HG02943 (cell line): Measurements from ENCODE around the gene TMEM203.

Experiments used
- ATAC-seq: cut with Tn5 transposase; IDR thresholded peaks from one replicate; pipeline ENCODE4 v1.9.1; 2021; ENCODE audit warnings: mild to moderate bottlenecking, low read depth, moderate library complexity; ENCODE audit not compliant: unreplicated experiment

Gene TMEM203

DNA sequence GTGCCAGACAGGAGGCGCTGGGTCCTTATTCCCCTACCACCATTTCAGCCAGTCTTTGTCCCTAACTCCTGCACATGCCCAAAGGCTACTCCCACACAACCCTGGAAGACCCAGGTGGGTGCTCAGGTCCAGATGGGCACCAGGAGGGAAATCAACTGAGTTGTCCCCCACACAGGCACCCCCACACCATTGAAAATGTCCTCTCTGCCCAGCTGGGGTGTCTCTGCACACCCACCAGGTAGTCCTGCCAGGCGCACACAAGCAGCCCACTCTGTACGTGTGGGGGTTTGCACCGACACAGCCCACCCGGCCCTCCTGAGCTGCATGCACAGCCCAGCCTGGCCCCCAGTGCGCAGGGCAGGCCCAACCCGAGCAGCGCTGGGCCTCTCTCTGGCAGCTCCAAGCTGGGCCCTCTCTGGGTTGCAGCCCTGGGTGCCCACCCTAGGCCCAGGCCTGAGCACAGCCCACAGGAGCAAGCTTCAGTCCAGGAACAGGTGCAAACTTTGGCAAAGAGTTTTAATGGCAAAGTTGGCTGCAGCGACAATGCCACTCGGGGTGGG, 14.4 kb upstream of the TMEM203 start:
- no peak for ATAC-seq

- ATAC-seq: no peak
These were observed 13.4 kb upstream of the TMEM203 start for GRCh38 chr9:137218754-137219271.

DNA sequence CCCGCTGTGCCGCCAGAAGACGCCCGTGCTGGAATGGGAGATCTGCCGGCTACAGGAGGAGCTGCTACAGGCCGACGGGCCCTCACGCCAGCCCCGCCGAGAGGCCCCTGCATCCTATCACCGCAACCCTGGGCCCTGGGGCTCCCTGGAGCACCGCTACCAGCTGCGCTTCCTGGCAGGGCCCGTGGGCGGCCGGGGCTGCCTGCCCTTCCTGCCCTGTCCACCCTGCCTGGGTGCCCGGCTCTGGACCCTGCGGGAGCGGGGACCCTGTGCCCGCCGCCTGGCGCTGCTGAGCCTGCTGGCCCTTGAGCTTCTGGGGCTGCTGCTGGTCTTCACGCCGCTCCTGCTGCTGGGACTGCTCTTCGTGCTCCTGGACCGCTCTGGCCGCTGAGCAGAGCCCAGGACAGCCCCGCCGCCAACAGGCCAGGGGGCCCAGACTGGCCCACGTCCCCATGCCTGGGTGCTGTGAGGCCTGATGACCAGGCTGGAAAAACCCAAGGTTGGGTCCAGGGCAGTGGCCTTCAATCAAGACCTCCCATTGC, 12.8 kb upstream of the TMEM203 start:
- no peak for ATAC-seq

DNA sequence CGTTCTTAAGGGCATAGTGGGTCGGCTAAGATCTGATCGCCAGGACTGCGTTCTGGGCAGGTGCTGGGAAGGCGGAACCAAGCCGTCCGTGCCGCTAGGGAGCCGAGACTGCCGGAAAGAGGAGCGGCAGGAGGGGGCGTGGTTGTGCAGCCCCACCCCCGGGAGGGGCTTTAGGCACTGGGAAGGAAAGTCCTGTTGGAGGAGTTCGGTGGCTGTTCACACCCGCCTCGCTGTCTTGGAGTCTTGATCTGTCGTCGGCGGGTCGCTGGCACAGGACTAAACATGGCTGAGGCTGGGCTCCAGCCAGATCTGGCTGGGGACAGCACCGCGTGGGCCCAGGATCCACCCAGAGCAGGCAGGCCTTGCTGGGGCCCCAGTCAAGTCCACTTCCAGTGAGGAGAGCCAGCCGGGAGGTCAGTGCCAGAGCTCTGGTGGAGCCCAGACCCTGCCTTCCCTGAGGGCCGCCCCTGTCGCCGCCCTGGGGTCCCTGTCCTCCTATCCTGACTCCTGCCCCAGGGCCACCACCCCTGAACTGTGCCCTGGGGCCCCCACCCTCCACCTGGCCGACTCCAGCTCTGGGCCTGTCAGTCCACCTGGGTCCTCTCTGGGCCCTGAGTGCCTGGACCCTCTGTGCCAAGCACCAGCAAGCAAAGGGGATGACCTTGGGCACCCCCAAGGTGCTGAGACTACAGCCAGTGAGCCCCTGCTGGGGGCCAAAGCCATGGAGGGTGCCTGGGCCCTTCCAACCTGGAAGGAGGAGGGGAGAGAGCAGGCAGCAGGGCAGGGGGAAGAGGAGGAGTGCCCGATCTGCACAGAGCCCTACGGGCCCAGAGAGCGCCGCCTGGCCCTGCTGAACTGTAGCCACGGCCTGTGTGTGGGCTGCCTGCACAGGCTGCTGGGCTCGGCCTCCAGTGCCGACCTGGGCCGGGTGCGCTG, 12.1 kb upstream of the TMEM203 start:
- no peak for ATAC-seq

- ATAC-seq: no peak
These were observed 10.9 kb upstream of the TMEM203 start for GRCh38 chr9:137216188-137216965.

DNA sequence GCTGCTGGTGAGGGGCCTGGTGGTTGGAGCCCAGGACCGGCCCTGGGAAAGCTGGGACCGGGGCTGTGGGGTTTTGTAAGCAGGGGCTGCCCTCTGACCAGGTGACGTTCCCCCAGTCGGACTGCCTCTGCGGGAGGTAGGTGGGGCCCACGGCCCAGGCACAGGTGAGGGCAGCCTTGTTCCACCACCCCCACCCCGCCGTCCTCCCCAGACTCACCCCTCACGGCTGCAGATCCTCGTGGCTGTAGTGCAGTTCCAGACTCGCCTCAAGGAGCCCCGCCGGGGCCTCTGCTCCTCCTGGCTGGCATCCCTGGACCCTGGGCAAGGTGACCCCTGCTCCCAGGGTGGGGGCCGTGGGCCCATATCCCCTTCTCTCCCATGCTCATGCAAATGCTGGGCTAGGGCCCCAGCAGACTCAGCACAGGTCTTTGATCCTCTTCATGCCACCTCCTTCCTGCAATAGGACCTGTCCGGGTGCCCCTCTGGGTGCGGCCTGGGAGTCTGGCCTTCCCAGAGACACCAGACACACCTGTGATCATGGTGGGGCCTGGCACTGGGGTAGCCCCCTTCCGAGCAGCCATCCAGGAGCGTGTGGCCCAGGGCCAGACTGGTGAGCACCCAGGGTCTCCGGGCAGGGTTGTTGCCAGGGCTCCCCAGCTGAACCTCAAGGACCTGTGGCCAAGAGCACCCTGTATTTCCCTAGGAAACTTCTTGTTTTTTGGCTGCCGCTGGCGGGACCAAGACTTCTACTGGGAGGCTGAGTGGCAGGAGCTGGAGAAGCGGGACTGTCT, 9.9 kb upstream of the TMEM203 start:
- ATAC-seq: no peak

DNA sequence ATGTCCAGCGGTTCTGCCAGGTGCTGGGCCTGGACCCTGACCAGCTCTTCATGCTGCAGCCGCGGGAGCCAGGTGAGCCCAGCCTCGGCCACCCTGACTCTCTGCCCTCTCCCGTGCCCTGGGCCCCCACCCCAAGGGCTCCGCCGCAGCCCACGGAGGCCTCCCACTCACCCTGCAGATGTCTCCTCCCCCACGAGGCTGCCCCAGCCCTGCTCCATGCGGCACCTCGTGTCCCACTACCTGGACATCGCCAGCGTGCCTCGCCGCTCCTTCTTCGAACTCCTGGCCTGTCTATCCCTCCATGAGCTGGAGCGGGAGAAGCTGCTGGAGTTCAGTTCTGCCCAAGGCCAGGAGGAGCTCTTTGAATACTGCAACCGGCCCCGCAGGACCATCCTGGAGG, 9.2 kb upstream of the TMEM203 start:
- ATAC-seq: no peak

DNA sequence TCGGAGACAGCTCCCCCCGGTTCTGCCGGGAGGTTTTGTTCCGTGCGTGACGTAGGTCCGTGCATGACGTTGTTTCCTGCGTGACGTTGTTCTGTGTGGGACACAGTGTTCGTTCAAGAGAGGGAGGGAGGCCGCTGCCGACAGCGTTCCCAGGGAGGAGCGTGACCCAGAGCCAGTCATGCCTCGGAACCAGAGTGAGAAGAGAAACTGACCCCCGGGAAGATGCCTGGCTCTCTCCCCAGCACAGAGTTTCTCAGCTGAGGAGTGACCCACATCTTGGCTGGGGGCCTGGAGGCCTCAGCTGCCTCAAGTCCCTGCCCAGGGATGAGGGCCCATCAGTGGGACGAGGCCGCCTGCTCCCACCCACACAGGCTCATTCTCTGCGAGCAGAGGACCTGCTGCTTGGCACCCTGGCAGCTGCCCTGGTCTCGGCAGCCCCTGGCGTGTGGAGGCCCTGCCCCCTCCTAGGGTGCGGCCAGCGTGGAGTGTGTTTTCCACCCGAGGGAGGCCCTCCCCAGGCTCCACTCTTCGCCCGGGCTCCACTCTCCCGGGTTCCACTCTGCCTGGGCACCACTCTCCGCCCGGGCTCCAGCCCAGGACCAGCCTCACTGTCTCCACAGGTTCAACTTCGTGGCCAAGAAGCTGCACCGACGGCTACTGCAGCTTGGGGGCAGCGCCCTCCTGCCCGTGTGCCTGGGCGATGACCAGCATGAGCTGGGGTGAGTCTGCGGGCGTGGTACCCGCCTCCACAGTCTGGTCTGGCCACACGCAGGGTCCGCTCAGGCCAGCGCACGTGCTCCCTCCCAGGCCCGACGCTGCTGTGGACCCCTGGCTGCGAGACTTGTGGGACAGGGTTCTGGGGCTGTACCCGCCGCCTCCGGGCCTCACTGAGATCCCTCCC, 8.0 kb upstream of the TMEM203 start:
- ATAC-seq: no peak

DNA sequence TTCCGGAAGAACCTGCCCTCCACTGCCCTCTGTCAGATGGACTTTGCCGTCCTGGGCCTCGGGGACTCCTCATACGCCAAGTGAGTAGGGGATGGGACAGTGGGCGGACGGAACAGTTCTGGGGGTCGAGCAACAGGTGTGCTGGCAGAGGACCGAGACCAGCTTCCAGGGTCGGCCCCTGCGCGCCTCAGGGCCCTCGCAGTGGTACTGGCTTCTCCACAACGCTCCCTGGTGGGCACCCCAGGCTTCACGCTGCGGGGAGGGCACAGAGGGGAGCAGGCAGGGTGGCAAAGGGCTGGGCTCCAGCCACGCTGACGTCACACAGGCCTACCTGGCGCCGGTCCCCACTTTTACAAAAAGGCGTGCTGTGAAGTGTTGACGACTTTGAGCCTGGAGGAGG, 7.1 kb upstream of the TMEM203 start:
- no peak for ATAC-seq

GRCh38 chr9:137211532-137211931, 6.1 kb upstream of the TMEM203 start:
- ATAC-seq: no peak

DNA sequence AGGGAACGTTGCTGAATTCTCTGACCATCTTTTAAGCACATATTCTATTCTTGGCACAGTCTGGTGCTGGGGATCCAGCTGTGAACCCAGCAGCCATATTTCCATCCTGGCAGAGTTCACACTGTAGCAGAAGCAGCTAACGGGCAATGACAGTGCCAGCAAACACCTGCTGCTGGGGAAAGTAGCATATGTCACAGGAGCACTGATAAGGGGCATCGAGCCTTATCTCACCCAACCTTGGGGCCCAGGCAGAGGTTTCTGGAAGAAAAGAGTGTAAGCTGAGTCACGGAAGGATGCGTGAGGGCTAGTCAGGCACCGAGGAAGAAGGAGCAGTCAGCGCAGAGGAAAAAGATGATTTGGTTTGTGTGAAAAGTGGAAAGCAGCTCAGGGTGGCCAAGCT, 1.2 kb upstream of the TMEM203 start:
- ATAC-seq: no peak

DNA sequence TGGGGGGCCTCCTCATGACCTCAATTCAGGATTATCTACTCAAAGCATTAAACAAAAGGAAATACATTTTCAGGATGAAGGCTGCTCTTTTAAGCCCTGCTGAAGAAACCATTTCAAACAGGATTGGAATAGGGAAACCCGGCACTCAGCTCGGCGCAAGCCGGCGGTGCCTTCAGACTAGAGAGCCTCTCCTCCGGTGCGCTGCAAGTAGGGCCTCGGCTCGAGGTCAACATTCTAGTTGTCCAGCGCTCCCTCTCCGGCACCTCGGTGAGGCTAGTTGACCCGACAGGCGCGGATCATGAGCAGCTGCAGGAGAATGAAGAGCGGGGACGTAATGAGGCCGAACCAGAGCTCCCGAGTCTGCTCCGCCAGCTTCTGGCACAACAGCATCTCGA, 720 bp downstream of the TMEM203 start:
- ATAC-seq: no peak

DNA sequence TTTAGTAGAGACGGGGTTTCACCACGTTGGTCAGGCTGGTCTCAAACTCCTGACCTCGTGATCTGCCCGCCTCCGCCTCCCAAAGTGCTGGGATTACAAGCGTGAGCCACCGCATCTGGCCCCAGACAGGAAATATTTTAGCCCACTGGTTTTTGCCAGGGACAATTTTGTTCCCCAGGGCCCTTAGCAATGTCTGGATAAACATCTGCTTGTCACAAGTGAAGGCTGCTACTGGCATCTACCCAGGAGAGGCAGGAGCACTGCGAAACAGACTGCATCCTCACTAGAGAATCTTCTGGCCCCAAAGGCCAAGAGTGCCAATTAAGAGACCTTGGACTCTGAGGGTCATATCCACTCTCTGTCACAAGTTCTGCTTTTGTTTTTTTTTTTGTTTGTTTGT, 2.5 kb downstream of the TMEM203 start:
- no peak for ATAC-seq

GRCh38 chr9:137201205-137201868, 4.1 kb downstream of the TMEM203 start:
- ATAC-seq: no peak

DNA sequence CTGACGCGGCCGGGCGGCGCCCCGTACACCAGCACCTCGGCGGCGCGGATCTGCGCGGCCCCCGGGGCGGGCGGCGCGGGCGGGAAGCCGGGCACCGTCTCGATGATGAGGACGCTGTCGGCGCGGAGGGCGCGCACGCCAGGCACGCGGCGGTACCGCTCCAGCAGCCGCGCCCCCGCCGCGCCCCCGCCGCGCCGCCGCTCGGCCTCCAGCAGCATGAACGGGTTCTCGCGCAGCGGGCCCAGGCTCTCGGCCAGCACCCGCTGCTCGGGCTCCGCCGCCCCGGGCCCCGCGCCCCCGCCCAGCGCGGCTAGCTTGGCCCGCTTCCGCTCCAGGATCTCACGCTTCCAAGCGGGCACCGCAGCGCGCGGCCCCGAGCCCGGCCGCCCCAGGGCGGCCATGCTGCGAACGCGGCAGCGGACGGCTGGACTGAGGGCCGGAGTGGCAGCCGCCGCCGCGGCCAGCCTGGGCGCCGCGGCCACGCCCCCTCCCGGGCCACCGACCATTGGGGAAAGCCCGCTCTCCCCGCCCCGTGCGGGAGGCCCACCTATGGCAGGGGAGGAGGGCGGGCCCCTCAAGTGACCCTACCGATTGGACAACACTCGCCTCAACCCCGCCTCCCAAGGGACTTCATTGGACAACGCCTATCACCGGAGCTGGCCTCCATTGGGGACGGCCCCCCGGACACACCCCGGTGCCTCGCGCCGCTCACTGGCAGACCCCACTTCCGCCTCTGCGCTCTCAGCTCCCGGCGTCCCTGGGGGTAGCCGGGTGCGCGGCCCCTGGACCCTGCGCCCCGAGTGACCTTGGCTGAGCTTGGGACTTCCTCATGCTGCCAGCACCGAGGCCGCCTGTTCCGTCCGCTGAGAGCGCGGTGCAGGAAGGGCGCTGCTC, 4.9 kb downstream of the TMEM203 start, which contains the start of gene TPRN:
TPRN (minus strand) TSS at position 431 of the 894 bp plus-strand sequence; CDS start at position 401, 30 bp downstream.
- peak; percentile 89 for ATAC-seq

DNA sequence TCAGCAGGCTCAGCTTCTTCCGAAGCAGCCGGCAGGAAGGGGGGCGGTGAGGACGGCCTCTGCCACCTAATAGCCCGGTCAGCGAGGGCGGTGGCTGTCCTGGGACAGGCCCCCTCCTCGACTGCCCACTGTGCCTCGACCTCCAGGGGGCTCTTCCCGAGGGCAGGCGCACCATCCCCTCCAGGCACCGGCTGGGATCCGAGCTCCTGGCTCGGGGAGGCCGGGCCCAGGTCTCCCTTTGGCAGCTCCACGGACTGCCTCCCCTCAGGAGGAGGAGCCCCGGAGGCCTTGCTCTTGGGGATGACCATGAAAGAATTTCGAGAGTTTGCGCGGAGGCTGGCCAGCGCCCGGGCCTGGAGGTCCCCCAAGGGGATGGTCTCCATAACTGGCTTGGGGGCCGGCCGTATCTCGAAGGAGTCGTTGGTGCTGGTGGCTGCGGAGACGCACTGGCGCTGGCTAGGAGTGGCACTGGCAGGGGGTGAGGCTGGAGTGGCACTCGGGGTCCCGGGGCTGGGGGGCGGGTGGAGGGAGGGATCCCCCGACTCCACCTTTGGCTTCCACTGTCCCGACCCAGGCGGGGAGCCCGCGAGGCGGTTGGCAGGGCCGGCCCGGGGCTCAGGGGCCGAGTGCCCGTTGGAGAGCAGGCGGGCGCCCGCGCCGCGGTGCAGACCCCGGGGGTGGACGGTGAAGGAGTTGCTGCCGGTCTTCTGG, 5.9 kb downstream of the TMEM203 start:
- ATAC-seq: no peak

GRCh38 chr9:137198902-137199283, 6.6 kb downstream of the TMEM203 start:
- ATAC-seq: no peak
